ENCODE data around the gene TEX11. TPM values are rescaled to one million over a fixed set of nuclear protein-coding genes. Genes with fewer than 3 reads are reported as not detected.

The TEX11 gene
- total and polyA plus RNA-seq, 2 donors (not counting 1 experiment from before 2014, with no cell fraction given): not detected

DNA sequence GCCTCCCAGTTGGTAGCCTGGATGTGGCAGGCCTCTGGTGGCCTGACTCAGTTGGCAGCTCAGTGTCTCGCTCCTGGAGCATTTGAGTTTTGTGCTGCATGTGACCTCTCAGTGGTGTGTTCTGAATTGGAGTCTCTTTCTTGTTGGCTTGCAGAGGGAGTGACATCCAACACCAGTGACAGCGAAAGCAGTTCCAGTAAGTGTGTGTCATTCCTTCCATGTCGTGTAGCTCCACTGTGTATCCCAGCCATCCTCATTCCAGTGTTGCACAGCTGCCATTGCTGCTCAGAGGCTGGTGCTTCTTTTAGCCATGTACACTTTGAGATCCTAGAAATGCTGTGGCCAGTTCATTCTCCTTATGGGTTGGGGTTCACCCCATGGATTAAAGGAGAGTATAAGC is 411.5 kb downstream of the TEX11 start:
- no peaks in the 10 kb centered on the region for H3K4me1 ChIP-seq (ENCODE audit: control insufficient read depth, extremely low read depth, insufficient read depth, low read length)
- H3K9me3 ChIP-seq (ENCODE audit: control insufficient read depth, insufficient read depth, low read depth, low read length): no peaks in the 10 kb centered on the region
- no peak overlapping the region for H3K4me2 ChIP-seq (ENCODE audit: extremely low read depth, insufficient read depth, low read length)
- no peak overlapping the region for H3K9ac ChIP-seq (ENCODE audit: insufficient read depth, low read length)
- peaks cover 2% of the 10 kb centered on the region for H3K36me3 ChIP-seq (ENCODE audit: control insufficient read depth, insufficient read depth, low read length)
- H3K27ac ChIP-seq (ENCODE audit: insufficient read depth, low read length): no peak overlapping the region
- H4K20me1 ChIP-seq (ENCODE audit: control insufficient read depth, extremely low read depth, insufficient read depth, low read length): no peaks in the 10 kb centered on the region
- no peak overlapping the region for H3K4me3 ChIP-seq (replicated peaks in 1 of 4; ENCODE audit: control extremely low read depth in 1 of 4, insufficient read depth in 1 of 4, low read depth in 3 of 4, low read length in 4 of 4)
- no peaks in the 10 kb centered on the region for H3K79me2 ChIP-seq (ENCODE audit: control insufficient read depth, insufficient read depth, low read length)
- no peaks in the 10 kb centered on the region for H3K27me3 ChIP-seq (ENCODE audit: control insufficient read depth, insufficient read depth, low read length)
- DNase-seq (ENCODE audit: low read depth in 2 of 2): no peak
- TF ChIP-seq CTCF (conservative IDR thresholded peaks at IDR 0.05 in 1 of 2, IDR thresholded peaks at IDR 0.05 in 1 of 2; ENCODE audit: low read depth in 1 of 2, low read length in 2 of 2) (no peak), EZH2 (IDR thresholded peaks at IDR 0.05; ENCODE audit: low read length, missing control alignments) (no peak)
- H2AFZ ChIP-seq (ENCODE audit: low read length): no peak overlapping the region

DNA sequence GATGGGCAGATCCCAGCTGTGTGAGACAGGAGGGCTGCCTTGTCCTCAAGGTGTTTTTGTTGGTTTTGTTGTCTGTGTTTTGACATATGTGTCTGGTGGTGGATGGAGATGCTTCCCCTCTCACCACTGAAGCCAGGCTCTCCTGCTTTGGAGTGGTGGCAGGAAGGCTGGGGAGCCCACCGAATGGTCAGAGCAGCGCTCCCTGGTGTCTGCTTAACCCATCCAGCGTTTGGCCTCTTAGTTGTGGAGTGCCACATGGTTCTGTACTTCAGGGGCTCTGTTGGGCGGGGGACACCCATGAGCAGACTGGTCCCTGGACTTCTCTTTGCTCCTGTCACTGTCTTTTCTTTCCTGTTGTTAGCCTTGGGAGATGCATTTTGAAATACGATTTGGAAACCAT is 412.0 kb downstream of the TEX11 start:
- no peak for DNase-seq (ENCODE audit: low read depth in 2 of 2)
- Histone ChIP-seq H3K9ac (ENCODE audit: insufficient read depth, low read length) (no peak overlapping the region), H2AFZ (ENCODE audit: low read length) (no peak overlapping the region), H3K27me3 (ENCODE audit: control insufficient read depth, insufficient read depth, low read length) (no peaks in the 10 kb centered on the region), H3K9me3 (ENCODE audit: control insufficient read depth, insufficient read depth, low read depth, low read length) (no peaks in the 10 kb centered on the region), H3K36me3 (ENCODE audit: control insufficient read depth, insufficient read depth, low read length) (peaks cover 2% of the 10 kb centered on the region), H3K27ac (ENCODE audit: insufficient read depth, low read length) (no peak overlapping the region), H4K20me1 (ENCODE audit: control insufficient read depth, extremely low read depth, insufficient read depth, low read length) (no peaks in the 10 kb centered on the region), H3K4me1 (ENCODE audit: control insufficient read depth, extremely low read depth, insufficient read depth, low read length) (no peaks in the 10 kb centered on the region), H3K79me2 (ENCODE audit: control insufficient read depth, insufficient read depth, low read length) (no peaks in the 10 kb centered on the region), H3K4me3 (replicated peaks in 1 of 4; ENCODE audit: control extremely low read depth in 1 of 4, insufficient read depth in 1 of 4, low read depth in 3 of 4, low read length in 4 of 4) (no peak overlapping the region), H3K4me2 (ENCODE audit: extremely low read depth, insufficient read depth, low read length) (no peak overlapping the region)
- TF ChIP-seq CTCF (conservative IDR thresholded peaks at IDR 0.05 in 1 of 2, IDR thresholded peaks at IDR 0.05 in 1 of 2; ENCODE audit: low read depth in 1 of 2, low read length in 2 of 2) (no peak), EZH2 (IDR thresholded peaks at IDR 0.05; ENCODE audit: low read length, missing control alignments) (no peak)

- no peaks in the 10 kb centered on the region for H3K27me3 ChIP-seq (ENCODE audit: control insufficient read depth, insufficient read depth, low read length)
- H3K27ac ChIP-seq (ENCODE audit: insufficient read depth, low read length): no peak overlapping the region
- no peak for DNase-seq (ENCODE audit: low read depth in 2 of 2)
- H4K20me1 ChIP-seq (ENCODE audit: control insufficient read depth, extremely low read depth, insufficient read depth, low read length): no peaks in the 10 kb centered on the region
- peaks cover 2% of the 10 kb centered on the region for H3K36me3 ChIP-seq (ENCODE audit: control insufficient read depth, insufficient read depth, low read length)
- no peaks in the 10 kb centered on the region for H3K79me2 ChIP-seq (ENCODE audit: control insufficient read depth, insufficient read depth, low read length)
- no peak overlapping the region for H3K4me3 ChIP-seq (replicated peaks in 1 of 4; ENCODE audit: control extremely low read depth in 1 of 4, insufficient read depth in 1 of 4, low read depth in 3 of 4, low read length in 4 of 4)
- H2AFZ ChIP-seq (ENCODE audit: low read length): no peak overlapping the region
- no peak overlapping the region for H3K4me2 ChIP-seq (ENCODE audit: extremely low read depth, insufficient read depth, low read length)
- TF ChIP-seq CTCF (conservative IDR thresholded peaks at IDR 0.05 in 1 of 2, IDR thresholded peaks at IDR 0.05 in 1 of 2; ENCODE audit: low read depth in 1 of 2, low read length in 2 of 2) (no peak), EZH2 (IDR thresholded peaks at IDR 0.05; ENCODE audit: low read length, missing control alignments) (no peak)
- no peaks in the 10 kb centered on the region for H3K4me1 ChIP-seq (ENCODE audit: control insufficient read depth, extremely low read depth, insufficient read depth, low read length)
- no peak overlapping the region for H3K9ac ChIP-seq (ENCODE audit: insufficient read depth, low read length)
- no peaks in the 10 kb centered on the region for H3K9me3 ChIP-seq (ENCODE audit: control insufficient read depth, insufficient read depth, low read depth, low read length)
Observed at GRCh38 chrX:70494441-70494840, 414.1 kb downstream of the TEX11 start.
